Stimulated activated naive CD8-positive, alpha-beta T cell treated with anti-CD3 and anti-CD28 coated beads, Interleukin-15, amount 100 ng/mL, for 72 hours (primary cell): Measurements from ENCODE around the gene CTBP1.

Experiments used
- ATAC-seq: fragments of 150-1000 bp; cut with Tn5 transposase; 2 replicates; pipeline ENCODE4 v1.10.0; 2021; ENCODE audit warnings: mild to moderate bottlenecking, moderate library complexity
- DNase-seq, 2 donors: peaks; one replicate each; pipeline ENCODE4 v3.0.0; 2021 to 2022
- H3K27ac Mint-ChIP-seq, 2 donors: one replicate each; pipeline ENCODE4 v1.8.0; 2022; ENCODE audit warnings: mild to moderate bottlenecking in 2 of 2, mixed read lengths in 2 of 2, moderate library complexity in 2 of 2
- H3K27me3 Mint-ChIP-seq: one replicate; pipeline ENCODE4 v1.8.0; 2022; ENCODE audit warnings: mixed read lengths
- H3K4me1 Mint-ChIP-seq: one replicate; pipeline ENCODE4 v1.8.0; 2022; ENCODE audit warnings: mild to moderate bottlenecking, mixed read lengths
- H3K4me3 Mint-ChIP-seq, 2 donors: one replicate each; pipeline ENCODE4 v1.8.0; 2022; ENCODE audit warnings: mild to moderate bottlenecking in 2 of 2, mixed read lengths in 2 of 2, moderate library complexity in 1 of 2
- H3K9me3 Mint-ChIP-seq, 2 donors: one replicate each; pipeline ENCODE4 v1.8.0; 2022; ENCODE audit warnings: mixed read lengths in 2 of 2

The CTBP1 gene

GRCh38 chr4:1207603-1208265 lies 41.2 kb downstream of the CTBP1 start:
- H3K27me3 Mint-ChIP-seq = no peaks in the 10 kb centered on the region

GRCh38 chr4:1207157-1207470 lies 41.8 kb downstream of the CTBP1 start:
- peaks cover 42% of the 10 kb centered on the region for H3K4me1 Mint-ChIP-seq
- DNase-seq = no peak
- no peak for ATAC-seq
- H3K4me3 Mint-ChIP-seq = no peak overlapping the region
- H3K27ac Mint-ChIP-seq = no peak overlapping the region
- no peaks in the 10 kb centered on the region for H3K27me3 Mint-ChIP-seq
- H3K9me3 Mint-ChIP-seq = no peaks in the 10 kb centered on the region

More at GRCh38 chr4:1207603-1208265, 41.2 kb downstream of the CTBP1 start:
- no peak overlapping the region for H3K4me3 Mint-ChIP-seq
- no peaks in the 10 kb centered on the region for H3K9me3 Mint-ChIP-seq
- ATAC-seq = no peak
- no peak overlapping the region for H3K27ac Mint-ChIP-seq
- H3K4me1 Mint-ChIP-seq = peaks cover 36% of the 10 kb centered on the region
- no peak for DNase-seq

- Mint-ChIP-seq H3K4me1 (peaks cover 48% of the 10 kb centered on the region), H3K4me3 (no peak overlapping the region), H3K27ac (peak overlapping the region in 1 of 2 donors; percentile 65), H3K27me3 (no peaks in the 10 kb centered on the region), H3K9me3 (no peaks in the 10 kb centered on the region)
- ATAC-seq = no peak
- DNase-seq = no peak
Measured at GRCh38 chr4:1206299-1207156, 42.4 kb downstream of the CTBP1 start.

GRCh38 chr4:1205586-1206298 lies 43.2 kb downstream of the CTBP1 start:
- ATAC-seq (no peak), DNase-seq (peak in 1 of 2 donors; percentile 6)
- no peak overlapping the region for H3K27ac Mint-ChIP-seq
- H3K4me3 Mint-ChIP-seq = no peak overlapping the region
- H3K27me3 Mint-ChIP-seq = no peaks in the 10 kb centered on the region
- H3K9me3 Mint-ChIP-seq = no peaks in the 10 kb centered on the region
- peaks cover 56% of the 10 kb centered on the region for H3K4me1 Mint-ChIP-seq

- Mint-ChIP-seq H3K4me3 (no peak overlapping the region), H3K27ac (peak overlapping the region in 1 of 2 donors; percentile 76), H3K9me3 (no peaks in the 10 kb centered on the region), H3K4me1 (peaks cover 63% of the 10 kb centered on the region), H3K27me3 (no peaks in the 10 kb centered on the region)
- DNase-seq (peak in 1 of 2 donors; percentile 9), ATAC-seq (no peak)
Measured at GRCh38 chr4:1204828-1205585, 43.9 kb downstream of the CTBP1 start.

- DNase-seq (peak in 1 of 2 donors; percentile 8), ATAC-seq (no peak)
- peak overlapping the region in 1 of 2 donors; percentile 6 for H3K27ac Mint-ChIP-seq
- no peaks in the 10 kb centered on the region for H3K9me3 Mint-ChIP-seq
- peaks cover 69% of the 10 kb centered on the region for H3K4me1 Mint-ChIP-seq
- H3K4me3 Mint-ChIP-seq = no peak overlapping the region
- no peaks in the 10 kb centered on the region for H3K27me3 Mint-ChIP-seq
Measured at GRCh38 chr4:1204286-1204827, 44.6 kb downstream of the CTBP1 start.

- peak in 1 of 2 donors; percentile 7 for DNase-seq
- H3K4me1 Mint-ChIP-seq = peaks cover 57% of the 10 kb centered on the region
- H3K9me3 Mint-ChIP-seq = no peaks in the 10 kb centered on the region
- H3K27ac Mint-ChIP-seq = no peak overlapping the region
- no peak for ATAC-seq
- no peak overlapping the region for H3K4me3 Mint-ChIP-seq
- H3K27me3 Mint-ChIP-seq = no peaks in the 10 kb centered on the region
Measured at GRCh38 chr4:1203026-1203616, 45.8 kb downstream of the CTBP1 start.

- Mint-ChIP-seq H3K9me3 (no peaks in the 10 kb centered on the region), H3K4me3 (peak overlapping the region; percentile 85), H3K4me1 (peaks cover 57% of the 10 kb centered on the region), H3K27ac (peak overlapping the region; percentile 97), H3K27me3 (no peaks in the 10 kb centered on the region)
- no peak for ATAC-seq
- no peak for DNase-seq
Measured at GRCh38 chr4:1202526-1203011, 46.4 kb downstream of the CTBP1 start.

- peak overlapping the region; percentile 85 for H3K4me3 Mint-ChIP-seq
- peaks cover 57% of the 10 kb centered on the region for H3K4me1 Mint-ChIP-seq
- peak; percentile 89 for ATAC-seq
- peak overlapping the region; percentile 97 for H3K27ac Mint-ChIP-seq
- DNase-seq = peak; percentile 73 to 91
- H3K27me3 Mint-ChIP-seq = no peaks in the 10 kb centered on the region
- no peaks in the 10 kb centered on the region for H3K9me3 Mint-ChIP-seq
Measured at GRCh38 chr4:1201851-1202525, 46.9 kb downstream of the CTBP1 start.

GRCh38 chr4:1200425-1201035 lies 48.4 kb downstream of the CTBP1 start:
- ATAC-seq (peak; percentile 2), DNase-seq (peak in 1 of 2 donors; percentile 18)
- no peaks in the 10 kb centered on the region for H3K27me3 Mint-ChIP-seq
- H3K9me3 Mint-ChIP-seq = no peaks in the 10 kb centered on the region
- H3K4me3 Mint-ChIP-seq = peak overlapping the region; percentile 85
- no peak overlapping the region for H3K27ac Mint-ChIP-seq
- peaks cover 57% of the 10 kb centered on the region for H3K4me1 Mint-ChIP-seq

GRCh38 chr4:1199556-1200331 lies 49.2 kb downstream of the CTBP1 start:
- H3K27ac Mint-ChIP-seq = no peak overlapping the region
- peak overlapping the region; percentile 85 for H3K4me3 Mint-ChIP-seq
- H3K27me3 Mint-ChIP-seq = no peaks in the 10 kb centered on the region
- DNase-seq (no peak), ATAC-seq (no peak)
- H3K9me3 Mint-ChIP-seq = no peaks in the 10 kb centered on the region
- H3K4me1 Mint-ChIP-seq = peaks cover 54% of the 10 kb centered on the region

- no peak for ATAC-seq
- DNase-seq = no peak
- H3K4me3 Mint-ChIP-seq = no peak overlapping the region
- no peaks in the 10 kb centered on the region for H3K9me3 Mint-ChIP-seq
- no peaks in the 10 kb centered on the region for H3K27me3 Mint-ChIP-seq
- H3K27ac Mint-ChIP-seq = peak overlapping the region in 1 of 2 donors; percentile 49
- H3K4me1 Mint-ChIP-seq = peaks cover 39% of the 10 kb centered on the region
Measured at GRCh38 chr4:1198098-1198844, 50.7 kb downstream of the CTBP1 start.
